Neural cell (in vitro differentiated cells): ENCODE data around the gene RSPH9. TPM values are rescaled to one million over a fixed set of nuclear protein-coding genes. Genes with fewer than 3 reads are reported as not detected.

Experiments used
- H2AFZ ChIP-seq: fragments of 200-600, 300-800 bp; sonication (generic), shearing (Covaris generic); 2 replicates; pipeline ENCODE4 v1.6.0; 2014; ENCODE audit warnings: low read depth, mild to moderate bottlenecking, antibody characterized with exemption, low read length, moderate library complexity
- H3F3A ChIP-seq: fragments of 200-600 bp; shearing (Covaris generic); 2 replicates; pipeline ENCODE4 v1.6.1; 2016; ENCODE audit warnings: mild to moderate bottlenecking, moderate library complexity, mixed read lengths, antibody characterized with exemption, low read length; ENCODE audit not compliant: insufficient read depth, poor library complexity, severe bottlenecking
- H3K27ac ChIP-seq: fragments of 200-600, 300-800 bp; sonication (generic), shearing (Covaris generic); 2 replicates; pipeline ENCODE4 v1.5.1; 2014; ENCODE audit warnings: mild to moderate bottlenecking, low read length, moderate library complexity
- H3K27me3 ChIP-seq: fragments of 300-800, 200-600 bp; sonication (generic), shearing (Covaris generic); 2 replicates; pipeline ENCODE4 v1.6.0; 2014; ENCODE audit warnings: mild to moderate bottlenecking, low read depth, low read length, moderate library complexity; ENCODE audit not compliant: insufficient read depth
- H3K36me3 ChIP-seq: fragments of 300-800, 200-600 bp; sonication (generic), shearing (Covaris generic); 2 replicates; pipeline ENCODE4 v1.5.1; 2014; ENCODE audit warnings: mild to moderate bottlenecking, antibody characterized with exemption, low read length, moderate library complexity; ENCODE audit not compliant: insufficient read depth
- H3K4me2 ChIP-seq: fragments of 300-800, 200-600 bp; sonication (generic), shearing (Covaris generic); 2 replicates; pipeline ENCODE4 v1.6.0; 2014; ENCODE audit warnings: mild to moderate bottlenecking, low read length
- H3K4me3 ChIP-seq: fragments of 300-800, 200-600 bp; sonication (generic), shearing (Covaris generic); 2 replicates; pipeline ENCODE4 v1.5.1; 2014; ENCODE audit warnings: mild to moderate bottlenecking, low read length, moderate library complexity
- H3K79me2 ChIP-seq: fragments of 200-600 bp; shearing (Covaris generic); replicated peaks from 2 replicates; pipeline ENCODE4 v1.6.0; 2014; ENCODE audit warnings: mild to moderate bottlenecking, low read length, moderate library complexity; ENCODE audit not compliant: insufficient read depth
- H3K9ac ChIP-seq: fragments of 300-800, 200-600 bp; sonication (generic), shearing (Covaris generic); 2 replicates; pipeline ENCODE4 v1.6.1; 2016; ENCODE audit warnings: mild to moderate bottlenecking, low read length, mixed read lengths
- H3K9me2 ChIP-seq: fragments of 200-600 bp; shearing (Covaris generic); 2 replicates; pipeline ENCODE4 v1.6.1; 2016; ENCODE audit warnings: mild to moderate bottlenecking, low read length, mixed read lengths; ENCODE audit not compliant: insufficient read depth
- H3K9me3 ChIP-seq: fragments of 200-600, 300-800 bp; sonication (generic), shearing (Covaris generic); 2 replicates; pipeline ENCODE4 v1.6.1; 2016; ENCODE audit warnings: mild to moderate bottlenecking, mixed run types, low read length, moderate library complexity, mixed read lengths
- H4K20me1 ChIP-seq: fragments of 200-600 bp; shearing (Covaris generic); 2 replicates; pipeline ENCODE4 v1.6.1; 2016; ENCODE audit warnings: mild to moderate bottlenecking, mixed run types; ENCODE audit not compliant: insufficient read depth
- CTCF ChIP-seq: fragments of 450-650 bp; IDR thresholded peaks from 2 replicates; pipeline ENCODE4 v1.5.1; 2014; ENCODE audit warnings: antibody characterized with exemption, mild to moderate bottlenecking, moderate library complexity; ENCODE audit not compliant: poor library complexity, severe bottlenecking
- EP300 ChIP-seq: fragments of 450-650 bp; conservative IDR thresholded peaks from 2 replicates; pipeline ENCODE4 v1.6.1; 2014; ENCODE audit warnings: antibody characterized with exemption, mild to moderate bottlenecking, moderate library complexity; ENCODE audit not compliant: poor library complexity, severe bottlenecking
- EZH2 ChIP-seq: fragments of 200-600, 300-800 bp; shearing (Covaris generic), sonication (generic); IDR thresholded peaks from 2 replicates; pipeline ENCODE4 v1.6.1; 2014; ENCODE audit warnings: antibody characterized with exemption, low read length, borderline replicate concordance, mild to moderate bottlenecking; ENCODE audit not compliant: insufficient read depth, poor library complexity, severe bottlenecking
- MXI1 ChIP-seq: fragments of 450-650 bp; conservative IDR thresholded peaks from 2 replicates; pipeline ENCODE4 v1.6.1; 2014; ENCODE audit warnings: antibody characterized with exemption, mild to moderate bottlenecking; ENCODE audit not compliant: poor library complexity, severe bottlenecking
- POLR2AphosphoS5 ChIP-seq: IDR thresholded peaks from 2 replicates; pipeline ENCODE4 v1.6.1; 2012
- RAD21 ChIP-seq: fragments of 450-650 bp; conservative IDR thresholded peaks from 2 replicates; pipeline ENCODE4 v1.6.1; 2014; ENCODE audit warnings: antibody characterized with exemption, mild to moderate bottlenecking, moderate library complexity
- REST ChIP-seq: IDR thresholded peaks from 2 replicates; pipeline ENCODE4 v1.6.1; 2012; ENCODE audit warnings: borderline replicate concordance
- SMC3 ChIP-seq: fragments of 450-650 bp; conservative IDR thresholded peaks from 2 replicates; pipeline ENCODE4 v1.6.1; 2014; ENCODE audit warnings: antibody characterized with exemption, mild to moderate bottlenecking, moderate library complexity; ENCODE audit not compliant: poor library complexity
- TAF1 ChIP-seq: IDR thresholded peaks from 2 replicates; pipeline ENCODE4 v1.6.1; 2012; ENCODE audit warnings: low read depth
- polyA plus RNA-seq: library from polyadenylated mRNA; depleted of rRNA; stranded (reverse); fragments of >200 nt; gene quantifications from 2 replicates; pipeline ENCODE4 v1.2.3, GENCODE V29; 2014

Gene RSPH9
- polyA plus RNA-seq, 1 donor from 2014 or later, result 0.88 TPM

DNA sequence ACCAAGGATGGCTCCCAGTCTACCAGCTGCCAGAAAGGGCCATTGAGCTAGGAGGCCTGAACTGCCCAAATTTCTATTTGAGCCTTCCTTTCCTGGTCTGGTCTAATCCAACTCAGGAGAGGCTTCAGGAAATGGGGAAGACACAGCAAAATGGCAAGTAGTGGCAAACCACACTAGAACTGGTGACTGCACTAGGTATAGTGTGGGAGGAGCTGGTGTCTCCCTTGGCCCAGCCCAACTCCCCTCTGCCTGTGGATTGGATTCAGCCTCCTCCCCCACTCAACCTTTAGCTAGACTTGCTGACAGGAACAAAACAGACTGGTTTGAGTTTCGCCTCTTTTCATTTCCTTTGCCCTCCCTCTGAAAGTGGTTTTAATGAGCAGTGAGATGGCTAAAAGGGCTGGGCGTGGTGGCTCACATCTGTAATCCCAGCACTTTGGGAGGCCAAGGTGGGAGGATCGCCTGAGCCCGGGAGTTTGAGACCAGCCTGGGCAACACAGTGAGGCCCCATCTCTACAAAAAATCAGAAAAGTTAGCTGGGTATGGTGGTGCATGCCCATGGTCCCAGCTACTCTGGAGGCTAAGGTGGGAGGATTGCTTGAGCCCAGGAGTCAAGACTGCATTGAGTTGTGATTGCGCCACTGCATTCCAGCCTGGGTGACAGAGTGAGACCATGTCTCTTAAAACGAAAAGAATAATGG, 25.2 kb downstream of the RSPH9 start:
- no peaks in the 10 kb centered on the region for H3K27me3 ChIP-seq
- no peak overlapping the region for H3K9ac ChIP-seq
- H4K20me1 ChIP-seq, result no peaks in the 10 kb centered on the region
- H3K27ac ChIP-seq, result no peak overlapping the region
- no peak overlapping the region for H3K4me2 ChIP-seq
- TF ChIP-seq REST, result no peak
- no peak for TF ChIP-seq EP300
- TF ChIP-seq MXI1, result no peak
- TF ChIP-seq SMC3, result no peak
- H3K9me3 ChIP-seq, result no peaks in the 10 kb centered on the region
- no peaks in the 10 kb centered on the region for H3K79me2 ChIP-seq
- H3K9me2 ChIP-seq, result no peaks in the 10 kb centered on the region
- H3F3A ChIP-seq, result no peaks in the 10 kb centered on the region
- no peaks in the 10 kb centered on the region for H3K36me3 ChIP-seq
- no peak overlapping the region for H2AFZ ChIP-seq
- H3K4me3 ChIP-seq, result no peak overlapping the region

- Histone ChIP-seq H3K79me2 (no peaks in the 10 kb centered on the region), H2AFZ (no peak overlapping the region), H3F3A (no peaks in the 10 kb centered on the region), H3K27me3 (no peaks in the 10 kb centered on the region), H3K9me2 (no peaks in the 10 kb centered on the region), H3K36me3 (no peaks in the 10 kb centered on the region), H3K9me3 (no peaks in the 10 kb centered on the region), H4K20me1 (no peaks in the 10 kb centered on the region), H3K27ac (no peak overlapping the region), H3K4me2 (no peak overlapping the region), H3K4me3 (no peak overlapping the region), H3K9ac (no peak overlapping the region)
- TF ChIP-seq REST (no peak), EP300 (no peak), MXI1 (no peak), EZH2 (no peak), SMC3 (no peak), CTCF (no peak), TAF1 (no peak), POLR2AphosphoS5 (no peak), RAD21 (no peak)
Observed at GRCh38 chr6:43670623-43670986, 25.8 kb downstream of the RSPH9 start.
